22Rv1 (cell line): ENCODE measurements around the gene RNF152.

Experiments
- ZFX ChIP-seq: fragments of 450-650 bp; IDR thresholded peaks from 2 replicates; pipeline ENCODE4 v1.6.1; 2017; ENCODE audit warnings: antibody characterized with exemption, borderline replicate concordance
- TF ChIP-seq, protein P1 (sequence below): fragments of 450-650 bp; IDR thresholded peaks from 2 replicates; pipeline ENCODE4 v1.5.1; 2017; ENCODE audit warnings: mild to moderate bottlenecking

DNA sequence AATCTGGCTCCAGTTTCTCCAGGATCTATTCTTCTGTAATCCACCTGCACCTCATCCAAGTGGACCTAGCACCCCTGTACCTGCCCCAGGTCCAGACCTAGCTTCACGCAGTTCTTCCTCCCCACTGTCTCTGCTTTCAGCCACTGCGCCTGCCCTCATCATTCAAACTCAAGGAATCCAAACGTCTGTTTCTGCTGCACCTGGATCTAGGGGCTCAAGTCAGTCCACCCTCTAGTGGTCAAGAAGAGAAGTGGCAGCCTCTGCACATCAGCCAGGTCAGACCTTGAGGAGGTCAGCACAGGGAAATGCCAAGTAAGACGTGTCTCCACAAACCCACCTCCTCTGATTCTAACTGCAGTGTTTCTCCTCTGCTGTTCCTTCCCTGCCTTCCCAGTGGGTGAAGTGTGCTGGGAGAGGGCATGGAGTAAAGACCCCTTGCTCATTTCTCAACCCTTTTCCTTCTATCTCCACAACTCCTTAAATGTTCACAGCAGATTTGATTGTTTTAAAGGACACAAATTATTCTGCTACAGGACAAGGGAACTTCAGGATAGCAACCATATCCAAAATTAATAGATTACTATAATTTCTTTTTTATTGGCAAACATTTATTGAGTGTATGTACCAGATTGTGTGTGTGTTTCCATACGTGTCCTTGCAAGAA, 8.6 kb upstream of the RNF152 start:
- TF ChIP-seq, protein P1, sequence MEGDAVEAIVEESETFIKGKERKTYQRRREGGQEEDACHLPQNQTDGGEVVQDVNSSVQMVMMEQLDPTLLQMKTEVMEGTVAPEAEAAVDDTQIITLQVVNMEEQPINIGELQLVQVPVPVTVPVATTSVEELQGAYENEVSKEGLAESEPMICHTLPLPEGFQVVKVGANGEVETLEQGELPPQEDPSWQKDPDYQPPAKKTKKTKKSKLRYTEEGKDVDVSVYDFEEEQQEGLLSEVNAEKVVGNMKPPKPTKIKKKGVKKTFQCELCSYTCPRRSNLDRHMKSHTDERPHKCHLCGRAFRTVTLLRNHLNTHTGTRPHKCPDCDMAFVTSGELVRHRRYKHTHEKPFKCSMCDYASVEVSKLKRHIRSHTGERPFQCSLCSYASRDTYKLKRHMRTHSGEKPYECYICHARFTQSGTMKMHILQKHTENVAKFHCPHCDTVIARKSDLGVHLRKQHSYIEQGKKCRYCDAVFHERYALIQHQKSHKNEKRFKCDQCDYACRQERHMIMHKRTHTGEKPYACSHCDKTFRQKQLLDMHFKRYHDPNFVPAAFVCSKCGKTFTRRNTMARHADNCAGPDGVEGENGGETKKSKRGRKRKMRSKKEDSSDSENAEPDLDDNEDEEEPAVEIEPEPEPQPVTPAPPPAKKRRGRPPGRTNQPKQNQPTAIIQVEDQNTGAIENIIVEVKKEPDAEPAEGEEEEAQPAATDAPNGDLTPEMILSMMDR, result peak; percentile 94
- TF ChIP-seq ZFX, result no peak
